ENCODE data around the gene OTOGL.
A peak's percentile ranks its signal among the peaks of the same experiment; 100 is the strongest.
"Not testable (repeated sequence)": the region's sequence is repeated elsewhere in the genome, so short reads cannot be mapped to it uniquely, and the experiment has no call there.

OTOGL gene

DNA sequence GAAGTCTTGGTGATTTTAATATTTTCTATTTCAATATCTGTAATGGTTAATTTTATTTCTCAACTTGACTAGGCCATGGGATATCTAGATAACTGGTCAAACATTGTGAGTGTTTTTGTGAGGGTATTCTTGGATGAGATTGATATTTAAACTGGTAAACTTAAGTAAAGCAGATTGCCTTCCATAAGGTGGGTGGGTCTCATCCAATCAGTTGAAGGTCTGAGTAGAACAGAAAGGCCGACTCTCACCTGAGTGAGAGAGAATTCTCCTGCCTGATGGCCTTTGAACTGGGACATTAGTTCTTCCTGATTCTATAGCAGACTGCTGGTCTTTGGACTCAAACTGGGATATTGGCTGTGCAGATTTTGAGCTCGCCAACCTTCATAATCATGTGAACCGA, 36.3 kb downstream of the OTOGL start:
- DNase-seq: no peak

DNA sequence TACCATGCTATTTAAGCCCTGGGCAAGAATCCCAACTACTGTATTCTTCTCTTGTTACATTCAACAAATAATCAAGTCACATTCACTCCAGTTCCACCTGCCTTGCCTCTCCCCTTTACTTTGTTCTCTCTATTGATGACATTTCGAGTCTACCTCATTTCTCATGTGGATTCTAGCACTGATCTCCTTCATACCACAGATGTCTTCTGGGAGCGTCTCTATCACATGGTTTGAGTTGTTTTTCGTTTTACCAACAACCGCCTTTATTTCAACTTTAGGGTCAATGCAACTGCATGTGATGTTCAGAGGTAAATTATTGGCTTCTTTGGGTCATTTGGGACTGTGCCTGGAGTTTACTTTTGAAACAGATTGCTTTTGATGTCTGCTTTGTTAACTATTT, 40.7 kb downstream of the OTOGL start:
- no peak for DNase-seq

GRCh38 chr12:80142640-80143039, 43.3 kb downstream of the OTOGL start:
- no peak for DNase-seq

GRCh38 chr12:80143537-80143936, 44.2 kb downstream of the OTOGL start:
- DNase-seq: no peak

GRCh38 chr12:80149547-80150313, 50.4 kb downstream of the OTOGL start:
- not testable (repeated sequence) for DNase-seq

- no peak for DNase-seq
Observed at GRCh38 chr12:80151131-80151530, 51.8 kb downstream of the OTOGL start.

DNA sequence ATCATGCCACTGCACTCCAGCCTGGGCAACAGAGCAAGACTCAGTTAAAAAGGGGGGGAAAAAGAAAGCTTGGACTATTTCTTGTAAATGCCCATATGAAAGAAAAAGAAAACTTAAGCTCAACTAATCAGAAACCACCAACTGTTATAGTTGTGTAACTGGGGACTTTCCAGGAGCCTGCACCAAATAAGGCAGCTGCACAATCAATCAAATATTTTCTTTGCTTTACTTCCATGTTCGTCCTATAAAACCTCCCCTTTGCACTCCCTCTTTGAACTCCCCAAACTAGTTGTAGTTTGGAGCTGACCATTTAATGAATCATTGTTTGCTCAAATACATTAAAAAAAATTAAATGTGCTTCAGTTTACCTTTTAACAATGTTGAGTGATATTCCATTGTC, 54.9 kb downstream of the OTOGL start:
- DNase-seq: no peak

- DNase-seq: no peak
Observed at GRCh38 chr12:80156306-80156705, 57.0 kb downstream of the OTOGL start.

GRCh38 chr12:80157645-80158044, 58.3 kb downstream of the OTOGL start:
- no peak for DNase-seq

DNA sequence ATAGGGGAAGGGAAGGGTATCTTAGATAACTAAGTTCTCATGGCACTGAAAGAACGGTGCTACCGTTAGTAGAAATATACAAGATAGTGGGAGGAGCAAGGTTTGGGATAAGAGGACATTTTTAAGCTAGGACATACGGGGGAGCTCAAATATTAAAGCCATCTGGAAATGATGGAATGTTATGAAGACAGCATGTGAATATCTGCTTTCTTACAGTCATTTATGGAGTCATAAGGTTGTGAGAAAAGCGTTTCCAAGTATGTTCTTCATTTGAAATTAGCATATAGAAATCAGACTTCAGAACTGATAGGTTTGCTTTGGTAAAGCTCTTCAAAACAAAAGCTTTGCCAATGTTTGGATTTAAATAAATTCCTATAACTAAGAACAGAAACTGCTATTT, 62.3 kb downstream of the OTOGL start:
- peak; percentile 47 for DNase-seq

- DNase-seq: no peak
Observed at GRCh38 chr12:80162177-80162576, 62.8 kb downstream of the OTOGL start.

DNA sequence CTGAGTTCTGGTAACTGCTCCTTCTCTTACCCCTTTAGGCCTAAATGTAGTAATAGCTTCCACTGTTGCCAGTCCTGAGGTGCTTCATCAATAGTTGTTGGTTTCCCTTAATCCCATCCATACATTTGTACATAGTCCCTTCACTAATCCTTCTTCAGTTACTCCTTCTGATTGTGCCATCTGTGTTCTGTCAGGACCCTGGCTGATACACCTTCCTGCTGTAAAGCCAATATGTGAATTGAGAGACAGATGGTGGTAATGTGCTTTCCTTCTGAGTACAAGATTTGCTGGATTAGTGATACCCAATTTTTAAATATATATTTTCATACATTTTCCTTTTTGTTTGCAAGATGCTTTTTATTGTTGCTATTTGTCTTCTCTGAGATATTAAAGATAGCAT, 66.4 kb downstream of the OTOGL start:
- no peak for DNase-seq

GRCh38 chr12:80166751-80167150, 67.4 kb downstream of the OTOGL start:
- DNase-seq: no peak

DNA sequence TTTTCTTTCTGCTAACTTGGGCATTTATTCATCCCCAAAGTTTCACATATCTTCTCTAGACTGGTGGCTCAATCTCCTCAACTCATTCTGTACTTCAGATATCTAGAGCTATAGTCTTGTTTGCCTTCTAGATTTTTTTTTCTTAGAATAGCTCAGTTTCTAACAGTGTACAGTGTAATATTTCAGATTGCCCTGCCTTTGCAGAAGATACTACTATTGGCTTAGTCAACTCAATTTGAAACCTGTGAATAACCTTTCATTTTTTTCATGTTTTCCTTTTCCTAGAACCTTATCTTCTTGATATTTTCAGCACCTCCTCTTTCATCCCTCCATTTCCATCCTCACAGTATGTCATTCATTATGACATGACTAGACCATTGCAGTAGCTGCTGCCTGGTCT, 69.6 kb downstream of the OTOGL start:
- no peak for DNase-seq

DNA sequence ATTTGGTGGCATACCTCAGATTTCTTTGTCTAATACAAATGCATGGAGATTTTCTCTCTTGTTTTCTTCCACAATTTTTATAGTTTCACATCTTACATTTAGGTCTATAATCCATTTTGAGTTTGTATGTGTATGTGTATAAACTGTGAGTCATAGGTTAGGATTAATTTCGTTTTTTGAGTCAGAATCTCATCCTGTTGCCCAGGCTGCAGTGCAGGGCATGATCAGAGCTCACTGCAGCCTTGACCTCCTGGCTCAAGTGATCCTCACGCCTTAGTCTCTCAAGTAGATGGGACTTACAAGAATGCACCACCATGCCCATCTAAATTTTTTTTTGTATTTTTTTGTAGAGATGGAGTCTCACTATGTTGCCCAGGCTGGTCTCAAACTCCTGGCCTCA, 71.6 kb downstream of the OTOGL start:
- DNase-seq: no peak

GRCh38 chr12:80173083-80173864, 73.9 kb downstream of the OTOGL start:
- no peak for DNase-seq

DNA sequence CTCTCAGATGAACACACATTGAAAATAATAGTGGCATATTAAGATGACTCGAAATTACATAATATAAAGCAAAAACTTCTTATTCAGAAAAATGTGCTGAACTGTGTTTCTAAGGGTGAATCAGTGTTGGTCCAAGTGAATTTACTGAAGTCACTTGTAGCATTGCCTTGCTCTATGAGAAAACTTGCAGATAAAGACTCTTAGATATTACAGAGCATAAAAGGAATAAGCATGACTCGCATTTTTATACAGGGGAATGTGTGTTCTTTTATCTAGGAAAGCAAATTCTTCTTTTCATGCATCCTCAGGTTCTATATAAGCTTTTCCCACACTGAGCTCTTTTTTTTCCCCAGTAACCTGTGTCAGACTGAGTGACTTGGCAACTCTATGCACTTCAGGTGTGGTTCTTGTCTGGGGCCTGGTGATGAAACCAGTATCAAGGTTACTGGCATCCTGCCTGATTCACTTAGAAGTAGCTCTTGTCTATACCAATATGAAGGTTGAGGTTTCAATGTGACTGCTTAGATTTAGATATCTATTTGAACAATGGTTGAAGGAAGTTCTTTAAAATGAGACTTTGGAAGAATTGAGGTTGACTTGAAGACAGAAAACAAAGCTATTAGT, 76.1 kb downstream of the OTOGL start:
- DNase-seq: no peak

GRCh38 chr12:80176706-80177105, 77.4 kb downstream of the OTOGL start:
- DNase-seq: no peak

GRCh38 chr12:80178846-80179245, 79.5 kb downstream of the OTOGL start:
- no peak for DNase-seq

GRCh38 chr12:80183939-80184338, 84.6 kb downstream of the OTOGL start:
- no peak for DNase-seq

- no peak for DNase-seq
Observed at GRCh38 chr12:80184926-80185325, 85.6 kb downstream of the OTOGL start.

DNA sequence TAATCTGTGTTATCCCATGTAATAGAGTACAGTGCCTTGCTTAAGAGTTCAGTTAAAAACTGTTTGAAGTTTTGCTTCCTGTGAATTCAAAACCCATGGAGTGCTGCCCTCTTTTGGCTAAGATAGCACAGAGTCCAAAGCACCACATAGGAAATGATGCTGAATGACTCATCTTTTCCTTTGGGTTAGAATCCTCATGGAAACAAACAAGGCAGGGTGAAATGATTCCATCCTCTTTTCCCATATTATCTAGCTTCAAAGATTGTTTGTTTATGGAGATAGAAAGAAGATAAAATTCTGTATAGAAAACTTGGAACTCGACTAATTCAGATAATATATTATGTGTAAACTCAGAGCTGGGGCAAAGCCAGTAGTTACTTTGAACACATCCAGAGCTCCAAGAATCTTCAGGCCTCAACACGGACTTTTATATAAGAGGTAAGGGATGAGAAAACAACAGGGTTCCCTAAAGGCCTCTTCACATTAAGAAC, 87.4 kb downstream of the OTOGL start:
- DNase-seq: peak; percentile 93

DNA sequence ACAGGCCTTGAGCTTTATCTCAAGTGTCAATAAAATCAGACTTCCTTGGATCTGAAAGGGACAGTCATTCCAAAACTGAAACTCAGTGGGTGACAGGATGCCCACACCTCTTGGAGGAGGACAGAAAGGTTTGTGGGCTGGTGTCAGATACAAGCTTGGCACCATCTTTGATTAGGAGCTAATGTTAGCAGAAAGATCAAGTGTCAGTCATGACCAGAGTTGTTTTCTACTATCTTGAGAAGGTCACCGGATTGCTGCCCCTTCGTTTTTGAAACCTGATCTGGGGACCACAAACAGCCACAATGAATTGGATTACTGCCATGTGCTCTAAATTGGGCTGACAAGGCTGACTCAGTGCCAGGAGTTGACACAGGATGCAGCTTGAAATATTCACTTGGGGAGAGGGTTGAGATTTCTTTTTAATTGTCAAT, 88.3 kb downstream of the OTOGL start:
- DNase-seq: peak; percentile 36

DNA sequence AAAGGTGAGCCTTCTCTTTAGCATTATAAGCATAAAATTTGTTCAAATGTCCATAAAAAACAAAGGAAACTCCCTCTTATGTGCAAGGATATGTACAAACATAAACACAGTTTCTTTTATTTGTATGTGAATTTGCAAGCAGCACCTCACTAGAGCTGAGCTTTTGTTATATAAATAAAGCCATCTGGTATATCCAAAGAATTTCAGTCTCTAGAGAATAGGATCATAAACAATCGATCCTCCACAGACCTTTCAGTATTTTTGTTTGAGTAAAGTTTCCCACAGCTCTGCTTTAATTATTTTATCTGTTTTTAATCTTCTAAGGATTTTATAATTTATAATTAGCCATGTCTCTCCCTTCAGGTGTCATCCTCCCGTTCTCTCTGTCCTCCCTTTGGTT, 89.2 kb downstream of the OTOGL start:
- DNase-seq: no peak

Data from eye (tissue), 1 donor.